ENCODE results near the gene ZDHHC20. TPM values are rescaled to one million over a fixed set of nuclear protein-coding genes. Genes with fewer than 3 reads are reported as not detected.
A peak's percentile ranks its signal among the peaks of the same experiment; 100 is the strongest.

Gene ZDHHC20
- total and polyA plus RNA-seq, 2 of the 13 experiments (the other 11 are each of a cell fraction or from before 2014, with no cell fraction given): 19.9 to 59.9 TPM

DNA sequence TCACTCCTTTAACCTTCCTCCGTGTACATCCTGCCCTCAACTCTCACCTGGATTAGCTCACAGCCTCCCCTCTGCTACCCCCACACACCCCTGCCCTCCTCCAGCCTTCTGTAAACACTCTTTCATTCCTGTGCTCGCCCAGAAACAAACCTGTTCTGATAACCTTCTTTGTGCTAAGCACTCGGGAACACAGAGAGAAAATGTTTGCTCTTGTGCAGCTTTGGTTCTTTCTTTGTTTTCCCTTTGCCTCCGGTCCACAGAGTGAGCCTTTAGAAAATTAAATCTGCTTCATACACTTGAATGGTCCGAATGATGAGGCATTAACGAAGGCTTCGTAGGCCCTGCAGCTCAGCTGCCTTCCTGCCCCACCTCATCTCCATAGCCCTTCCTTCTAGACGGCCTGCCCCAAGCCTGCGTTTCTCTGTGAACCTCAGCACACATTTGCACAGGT is 6.6 kb upstream of the ZDHHC20 start (continued):
- TF ChIP-seq ZNF431 (CRISPR knock-in tag; IDR thresholded peaks at IDR 0.05; ENCODE audit: borderline replicate concordance, low read depth): no peak
- TF ChIP-seq, protein P1, sequence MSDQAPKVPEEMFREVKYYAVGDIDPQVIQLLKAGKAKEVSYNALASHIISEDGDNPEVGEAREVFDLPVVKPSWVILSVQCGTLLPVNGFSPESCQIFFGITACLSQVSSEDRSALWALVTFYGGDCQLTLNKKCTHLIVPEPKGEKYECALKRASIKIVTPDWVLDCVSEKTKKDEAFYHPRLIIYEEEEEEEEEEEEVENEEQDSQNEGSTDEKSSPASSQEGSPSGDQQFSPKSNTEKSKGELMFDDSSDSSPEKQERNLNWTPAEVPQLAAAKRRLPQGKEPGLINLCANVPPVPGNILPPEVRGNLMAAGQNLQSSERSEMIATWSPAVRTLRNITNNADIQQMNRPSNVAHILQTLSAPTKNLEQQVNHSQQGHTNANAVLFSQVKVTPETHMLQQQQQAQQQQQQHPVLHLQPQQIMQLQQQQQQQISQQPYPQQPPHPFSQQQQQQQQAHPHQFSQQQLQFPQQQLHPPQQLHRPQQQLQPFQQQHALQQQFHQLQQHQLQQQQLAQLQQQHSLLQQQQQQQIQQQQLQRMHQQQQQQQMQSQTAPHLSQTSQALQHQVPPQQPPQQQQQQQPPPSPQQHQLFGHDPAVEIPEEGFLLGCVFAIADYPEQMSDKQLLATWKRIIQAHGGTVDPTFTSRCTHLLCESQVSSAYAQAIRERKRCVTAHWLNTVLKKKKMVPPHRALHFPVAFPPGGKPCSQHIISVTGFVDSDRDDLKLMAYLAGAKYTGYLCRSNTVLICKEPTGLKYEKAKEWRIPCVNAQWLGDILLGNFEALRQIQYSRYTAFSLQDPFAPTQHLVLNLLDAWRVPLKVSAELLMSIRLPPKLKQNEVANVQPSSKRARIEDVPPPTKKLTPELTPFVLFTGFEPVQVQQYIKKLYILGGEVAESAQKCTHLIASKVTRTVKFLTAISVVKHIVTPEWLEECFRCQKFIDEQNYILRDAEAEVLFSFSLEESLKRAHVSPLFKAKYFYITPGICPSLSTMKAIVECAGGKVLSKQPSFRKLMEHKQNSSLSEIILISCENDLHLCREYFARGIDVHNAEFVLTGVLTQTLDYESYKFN (CRISPR knock-in tag; conservative IDR thresholded peaks at IDR 0.05): peak; percentile 84
- TF ChIP-seq, protein P2, sequence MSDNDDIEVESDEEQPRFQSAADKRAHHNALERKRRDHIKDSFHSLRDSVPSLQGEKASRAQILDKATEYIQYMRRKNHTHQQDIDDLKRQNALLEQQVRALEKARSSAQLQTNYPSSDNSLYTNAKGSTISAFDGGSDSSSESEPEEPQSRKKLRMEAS (IDR thresholded peaks at IDR 0.05): 0 out of 2 replicates have a peak, but pooled peaks have one; percentile 7
- TF ChIP-seq SPEN (CRISPR knock-in tag; IDR thresholded peaks at IDR 0.05; ENCODE audit: low read depth): no peak; the same call in 1 of the 2 replicates
- TF ChIP-seq SOX13 (IDR thresholded peaks at IDR 0.05): peak; percentile 88
- peak in 1 of 2 experiments; percentile 97; a peak in 2 of 4 replicates for TF ChIP-seq SOX13 (CRISPR knock-in tag; conservative IDR thresholded peaks at IDR 0.05 in 1 of 2, IDR thresholded peaks at IDR 0.05 in 1 of 2)
- peak; percentile 56; the same call in 1 of the 2 replicates for TF ChIP-seq ZNF652 (CRISPR knock-in tag; IDR thresholded peaks at IDR 0.05; ENCODE audit: borderline replicate concordance, low read depth)
- 0 out of 2 replicates have a peak, but pooled peaks have one; percentile 39 for TF ChIP-seq ZMYM2 (CRISPR knock-in tag; IDR thresholded peaks at IDR 0.05)
- TF ChIP-seq, protein P3, sequence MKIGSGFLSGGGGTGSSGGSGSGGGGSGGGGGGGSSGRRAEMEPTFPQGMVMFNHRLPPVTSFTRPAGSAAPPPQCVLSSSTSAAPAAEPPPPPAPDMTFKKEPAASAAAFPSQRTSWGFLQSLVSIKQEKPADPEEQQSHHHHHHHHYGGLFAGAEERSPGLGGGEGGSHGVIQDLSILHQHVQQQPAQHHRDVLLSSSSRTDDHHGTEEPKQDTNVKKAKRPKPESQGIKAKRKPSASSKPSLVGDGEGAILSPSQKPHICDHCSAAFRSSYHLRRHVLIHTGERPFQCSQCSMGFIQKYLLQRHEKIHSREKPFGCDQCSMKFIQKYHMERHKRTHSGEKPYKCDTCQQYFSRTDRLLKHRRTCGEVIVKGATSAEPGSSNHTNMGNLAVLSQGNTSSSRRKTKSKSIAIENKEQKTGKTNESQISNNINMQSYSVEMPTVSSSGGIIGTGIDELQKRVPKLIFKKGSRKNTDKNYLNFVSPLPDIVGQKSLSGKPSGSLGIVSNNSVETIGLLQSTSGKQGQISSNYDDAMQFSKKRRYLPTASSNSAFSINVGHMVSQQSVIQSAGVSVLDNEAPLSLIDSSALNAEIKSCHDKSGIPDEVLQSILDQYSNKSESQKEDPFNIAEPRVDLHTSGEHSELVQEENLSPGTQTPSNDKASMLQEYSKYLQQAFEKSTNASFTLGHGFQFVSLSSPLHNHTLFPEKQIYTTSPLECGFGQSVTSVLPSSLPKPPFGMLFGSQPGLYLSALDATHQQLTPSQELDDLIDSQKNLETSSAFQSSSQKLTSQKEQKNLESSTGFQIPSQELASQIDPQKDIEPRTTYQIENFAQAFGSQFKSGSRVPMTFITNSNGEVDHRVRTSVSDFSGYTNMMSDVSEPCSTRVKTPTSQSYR (CRISPR knock-in tag; IDR thresholded peaks at IDR 0.05; ENCODE audit: borderline replicate concordance): peak; percentile 36; the same call in 1 of the 2 replicates
- TF ChIP-seq ASH2L (IDR thresholded peaks at IDR 0.05; ENCODE audit: insufficient read length, low read depth, low read length): peak; percentile 10
- peak; percentile 45; the same call in 1 of the 2 replicates for TF ChIP-seq ARNT2 (CRISPR knock-in tag; IDR thresholded peaks at IDR 0.05; ENCODE audit: low read depth)
- TF ChIP-seq ZNF430 (CRISPR knock-in tag; IDR thresholded peaks at IDR 0.05): peak; percentile 85
- TF ChIP-seq PITX1 (CRISPR knock-in tag; IDR thresholded peaks at IDR 0.05): peak; percentile 73
- TF ChIP-seq ZSCAN25 (CRISPR knock-in tag; IDR thresholded peaks at IDR 0.05): peak; percentile 99
- no peak for TF ChIP-seq FIP1L1 (IDR thresholded peaks at IDR 0.05; ENCODE audit: borderline replicate concordance, insufficient read depth, low read depth, low read length)
- 0 out of 2 replicates have a peak, but pooled peaks have one; percentile 53 for TF ChIP-seq ZMAT3 (CRISPR knock-in tag; conservative IDR thresholded peaks at IDR 0.05)
- TF ChIP-seq, protein P4, sequence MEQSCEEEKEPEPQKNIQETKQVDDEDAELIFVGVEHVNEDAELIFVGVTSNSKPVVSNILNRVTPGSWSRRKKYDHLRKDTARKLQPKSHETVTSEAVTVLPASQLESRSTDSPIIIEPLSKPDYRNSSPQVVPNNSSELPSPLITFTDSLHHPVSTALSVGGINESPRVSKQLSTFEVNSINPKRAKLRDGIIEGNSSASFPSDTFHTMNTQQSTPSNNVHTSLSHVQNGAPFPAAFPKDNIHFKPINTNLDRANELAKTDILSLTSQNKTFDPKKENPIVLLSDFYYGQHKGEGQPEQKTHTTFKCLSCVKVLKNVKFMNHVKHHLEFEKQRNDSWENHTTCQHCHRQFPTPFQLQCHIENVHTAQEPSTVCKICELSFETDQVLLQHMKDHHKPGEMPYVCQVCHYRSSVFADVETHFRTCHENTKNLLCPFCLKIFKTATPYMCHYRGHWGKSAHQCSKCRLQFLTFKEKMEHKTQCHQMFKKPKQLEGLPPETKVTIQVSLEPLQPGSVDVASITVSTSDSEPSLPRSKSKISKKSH (CRISPR knock-in tag; IDR thresholded peaks at IDR 0.05; ENCODE audit: borderline replicate concordance): no peak
- TF ChIP-seq, protein P5, sequence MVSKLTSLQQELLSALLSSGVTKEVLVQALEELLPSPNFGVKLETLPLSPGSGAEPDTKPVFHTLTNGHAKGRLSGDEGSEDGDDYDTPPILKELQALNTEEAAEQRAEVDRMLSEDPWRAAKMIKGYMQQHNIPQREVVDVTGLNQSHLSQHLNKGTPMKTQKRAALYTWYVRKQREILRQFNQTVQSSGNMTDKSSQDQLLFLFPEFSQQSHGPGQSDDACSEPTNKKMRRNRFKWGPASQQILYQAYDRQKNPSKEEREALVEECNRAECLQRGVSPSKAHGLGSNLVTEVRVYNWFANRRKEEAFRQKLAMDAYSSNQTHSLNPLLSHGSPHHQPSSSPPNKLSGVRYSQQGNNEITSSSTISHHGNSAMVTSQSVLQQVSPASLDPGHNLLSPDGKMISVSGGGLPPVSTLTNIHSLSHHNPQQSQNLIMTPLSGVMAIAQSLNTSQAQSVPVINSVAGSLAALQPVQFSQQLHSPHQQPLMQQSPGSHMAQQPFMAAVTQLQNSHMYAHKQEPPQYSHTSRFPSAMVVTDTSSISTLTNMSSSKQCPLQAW (CRISPR knock-in tag; IDR thresholded peaks at IDR 0.05): 0 out of 2 replicates have a peak, but pooled peaks have one; percentile 34
- TF ChIP-seq CEBPG (CRISPR knock-in tag; IDR thresholded peaks at IDR 0.05): 0 out of 2 replicates have a peak, but pooled peaks have one; percentile 8
